Activated T-helper 9 cell treated with anti-CD3 and anti-CD28 coated beads, Interleukin-2, amount 50 U/mL, for 16 hours (primary cell): ENCODE measurements around the gene CST1.
"Not testable (repeated sequence)": the region's sequence is repeated elsewhere in the genome, so short reads cannot be mapped to it uniquely, and the experiment has no call there.

Source experiments
- DNase-seq: peaks from one replicate; pipeline ENCODE4 v3.0.0-alpha.2; 2020; ENCODE audit warnings: low read depth

Gene CST1, protein sequence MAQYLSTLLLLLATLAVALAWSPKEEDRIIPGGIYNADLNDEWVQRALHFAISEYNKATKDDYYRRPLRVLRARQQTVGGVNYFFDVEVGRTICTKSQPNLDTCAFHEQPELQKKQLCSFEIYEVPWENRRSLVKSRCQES

DNA sequence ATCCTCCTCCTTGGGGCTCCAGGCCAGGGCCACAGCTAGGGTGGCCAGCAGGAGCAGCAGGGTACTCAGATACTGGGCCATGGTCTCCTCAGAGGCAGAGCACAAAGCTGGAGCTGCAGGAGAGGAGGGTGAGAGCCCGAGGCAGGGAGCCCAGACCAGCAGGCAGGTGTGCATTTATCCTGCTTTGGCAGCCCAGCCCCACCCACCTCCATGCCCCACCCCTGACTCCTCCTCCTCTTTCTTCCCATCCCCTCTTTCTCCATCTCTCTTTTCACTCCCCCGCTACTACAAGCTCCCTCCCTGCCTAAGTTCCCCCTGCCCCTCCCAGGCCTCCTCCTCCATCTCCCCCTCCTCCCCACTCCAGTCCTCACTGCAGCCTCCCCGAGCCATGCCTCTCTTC lies at the start of gene CST1:
Gene CST1 (minus strand): TSS at position 150 of the 400 bp plus-strand sequence. CDS start 69 bp downstream, at position 81.
- not testable (repeated sequence) for DNase-seq

DNA sequence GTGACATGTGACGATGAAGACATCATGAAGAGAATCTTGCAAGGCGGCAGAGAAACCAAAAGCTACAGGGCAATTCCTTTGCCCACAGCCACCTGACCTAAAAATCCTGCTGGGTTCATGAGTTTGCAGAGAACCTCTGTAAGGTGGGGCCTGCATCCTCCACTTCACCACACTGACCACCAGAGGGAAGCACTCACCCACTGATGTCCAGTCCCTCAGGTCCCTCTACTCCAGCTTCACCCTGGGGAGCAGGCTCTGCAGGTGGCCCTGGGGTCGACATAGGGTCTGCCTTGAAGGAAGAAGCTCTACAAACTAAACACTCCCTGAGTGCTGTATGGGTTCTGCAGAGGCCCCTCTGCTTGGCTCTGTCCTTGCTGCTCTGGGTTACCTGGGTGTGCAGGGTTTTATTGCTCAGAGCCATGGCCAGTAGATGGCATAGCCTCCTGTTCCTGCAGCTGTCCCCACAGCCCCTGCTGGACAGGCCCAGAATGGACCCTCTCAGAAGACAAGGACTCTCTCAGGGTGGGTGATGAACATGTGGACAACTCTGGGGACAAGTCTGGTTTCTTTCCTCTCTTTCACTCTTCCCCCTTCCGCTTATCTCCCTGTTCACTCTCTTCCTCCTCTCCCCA lies 48.6 kb upstream of the CST1 start:
- not testable (repeated sequence) for DNase-seq

- DNase-seq: no peak
Observed at GRCh38 chr20:23795526-23795925, 44.8 kb upstream of the CST1 start.

DNA sequence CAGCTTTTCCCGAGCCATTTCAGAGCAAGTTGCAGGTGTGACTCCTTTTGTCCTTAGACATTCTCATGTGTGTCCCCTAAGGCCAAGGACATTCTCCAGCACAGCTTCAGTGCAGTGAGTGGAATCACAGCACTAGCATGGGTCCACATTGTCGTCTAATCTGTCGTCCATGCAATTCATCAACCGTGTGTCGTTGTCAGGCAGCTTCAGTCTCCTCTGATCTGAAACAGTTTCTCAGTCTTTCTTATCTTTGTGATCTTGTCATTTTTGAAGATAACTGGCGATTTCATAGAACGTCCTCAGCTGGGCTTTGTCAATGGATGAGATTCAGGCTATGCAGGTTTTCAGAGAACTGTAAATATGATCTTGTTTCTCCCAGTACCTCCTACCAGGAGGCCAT lies 44.1 kb upstream of the CST1 start:
- no peak for DNase-seq

DNA sequence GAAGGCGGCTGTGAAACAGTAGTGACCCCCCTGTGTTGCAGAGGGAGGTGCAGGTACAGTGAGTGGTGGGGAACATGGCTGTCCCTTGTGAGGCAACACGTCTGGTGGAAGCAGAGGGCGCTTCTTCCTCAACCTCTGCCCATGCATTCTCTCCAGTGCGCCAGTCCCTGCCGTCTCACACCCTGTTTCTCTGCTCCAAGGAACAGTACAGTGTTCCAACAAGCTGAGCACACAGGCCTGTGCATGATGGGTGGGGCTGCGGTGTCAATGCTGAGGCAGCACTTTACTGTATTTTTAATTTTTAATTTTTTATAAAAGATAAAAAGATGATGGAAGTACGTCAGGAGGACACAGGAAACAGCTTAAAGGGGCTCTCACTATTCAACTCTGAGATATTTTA lies 43.3 kb upstream of the CST1 start:
- no peak for DNase-seq

DNA sequence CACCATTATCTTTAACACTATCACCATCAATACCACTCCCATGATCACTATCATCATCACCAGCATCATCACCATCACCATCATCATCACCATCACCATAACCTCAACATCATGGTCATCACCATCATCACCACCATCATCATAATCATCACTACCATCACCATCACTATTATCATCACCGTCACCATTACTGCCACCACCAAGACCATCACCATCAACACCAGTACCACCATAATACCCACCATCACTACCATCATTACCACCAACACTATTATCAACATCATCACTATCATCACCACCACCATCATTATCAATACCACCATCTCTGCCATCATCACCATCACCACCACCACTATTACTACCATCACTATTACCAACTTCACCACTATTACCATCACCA lies 32.7 kb upstream of the CST1 start:
- DNase-seq: no peak

DNA sequence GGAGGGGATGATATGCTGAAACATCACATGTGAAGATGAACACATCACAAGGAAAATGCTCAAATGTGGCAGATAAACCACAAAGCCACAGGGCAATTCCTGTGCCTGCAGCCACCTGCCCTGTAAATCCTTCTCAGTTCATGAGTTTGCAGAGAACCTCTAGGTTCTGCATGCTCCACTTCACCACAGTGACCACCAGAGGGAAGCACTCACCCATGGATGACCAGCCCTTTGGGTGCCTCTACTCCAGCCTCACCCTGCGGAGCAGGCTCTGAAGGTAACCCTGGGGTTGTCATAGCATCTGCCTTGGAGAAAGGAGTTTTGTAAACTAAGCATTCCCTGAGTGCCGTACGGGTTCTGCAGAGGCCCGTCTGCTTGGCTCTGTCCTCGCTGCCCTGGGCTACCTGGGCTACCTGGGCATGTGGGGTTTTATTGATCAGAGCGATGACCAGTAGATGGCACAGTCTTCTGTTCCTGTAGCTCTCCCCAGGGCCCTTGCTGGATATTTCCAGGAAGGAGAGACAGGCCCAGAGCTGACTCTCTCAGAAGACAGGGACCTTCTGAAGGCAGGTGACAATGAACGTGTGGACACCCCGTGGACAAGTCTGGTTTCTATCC lies 31.7 kb upstream of the CST1 start:
- no peak for DNase-seq

DNA sequence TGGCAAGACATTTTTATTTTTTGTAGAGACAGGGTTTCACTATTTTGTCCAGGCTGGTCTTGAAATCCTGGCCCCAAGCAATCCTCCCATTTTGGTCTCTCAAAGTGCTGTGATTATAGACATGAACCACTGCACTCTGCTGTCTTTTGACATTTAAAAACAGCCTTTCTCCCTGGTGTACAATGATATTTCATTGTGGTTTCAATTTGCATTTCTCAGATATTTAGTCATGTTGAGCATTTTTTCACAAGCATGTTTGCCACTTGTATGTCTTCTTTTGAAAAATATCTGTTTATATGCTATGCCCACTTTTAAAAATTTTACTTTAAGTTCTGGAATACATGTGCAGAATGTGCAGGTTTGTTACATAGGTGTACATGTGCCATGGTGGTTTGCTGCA lies 27.9 kb upstream of the CST1 start:
- DNase-seq: not testable (repeated sequence)

DNA sequence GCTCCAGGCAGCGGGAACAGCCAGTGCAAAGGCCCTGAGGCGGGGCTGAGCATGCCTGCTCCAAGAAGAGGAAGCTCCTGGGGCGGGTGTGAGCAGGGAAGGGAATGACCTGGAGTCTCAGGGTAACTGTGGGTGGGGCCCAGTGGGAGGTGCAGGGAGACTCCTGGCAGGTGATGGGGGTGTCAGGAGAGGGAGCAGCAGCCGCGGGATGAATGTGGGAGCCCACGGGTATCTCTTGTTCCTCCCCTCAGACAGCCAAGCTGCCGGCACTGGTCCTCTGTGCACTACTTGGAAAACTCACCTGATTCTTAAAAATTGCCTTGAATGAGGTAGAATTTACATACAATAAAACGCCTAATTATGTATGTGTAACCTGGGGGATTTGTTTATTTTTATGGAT lies 26.6 kb upstream of the CST1 start:
- DNase-seq: not testable (repeated sequence)

- DNase-seq: no peak
Observed at GRCh38 chr20:23776067-23776771, 25.5 kb upstream of the CST1 start.

GRCh38 chr20:23774081-23774480 lies 23.3 kb upstream of the CST1 start:
- no peak for DNase-seq

DNA sequence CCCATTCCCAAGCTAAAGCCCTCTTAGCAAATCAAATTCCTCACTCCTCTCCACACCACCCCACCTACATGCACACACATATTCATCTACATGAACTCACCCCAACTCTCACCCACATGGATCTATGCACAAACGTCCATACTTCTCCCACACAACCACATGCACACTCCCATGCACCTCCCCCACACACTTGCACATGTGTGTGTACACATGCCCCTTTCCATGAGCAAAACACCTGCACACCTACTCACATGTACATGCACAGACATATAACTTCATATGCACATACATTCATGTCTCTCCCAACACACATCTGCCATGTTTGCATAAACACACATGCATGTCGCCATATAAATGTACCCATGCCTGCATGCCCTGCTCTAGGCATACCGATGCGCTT lies 22.8 kb upstream of the CST1 start:
- no peak for DNase-seq

DNA sequence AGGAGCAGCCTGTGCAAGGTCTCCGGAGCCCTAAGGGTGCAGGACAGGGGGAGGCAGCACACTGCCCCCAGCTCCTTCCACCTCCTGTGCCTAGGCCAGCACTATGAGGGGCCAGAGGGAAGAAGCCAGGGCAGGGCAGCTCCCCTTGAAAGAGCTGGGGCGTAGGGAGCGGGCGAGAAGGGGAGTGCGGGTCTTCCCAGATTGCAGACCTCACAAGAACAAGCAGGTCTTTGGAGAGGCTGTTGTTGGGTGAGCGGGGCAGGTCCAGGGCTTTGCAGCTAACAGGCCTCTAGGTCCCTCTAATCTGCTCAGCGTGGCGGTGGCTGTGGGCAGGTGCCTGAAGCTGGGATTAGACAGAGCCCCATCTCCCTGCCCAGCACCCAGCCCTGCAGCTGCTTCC lies 22.4 kb upstream of the CST1 start:
- DNase-seq: no peak

DNA sequence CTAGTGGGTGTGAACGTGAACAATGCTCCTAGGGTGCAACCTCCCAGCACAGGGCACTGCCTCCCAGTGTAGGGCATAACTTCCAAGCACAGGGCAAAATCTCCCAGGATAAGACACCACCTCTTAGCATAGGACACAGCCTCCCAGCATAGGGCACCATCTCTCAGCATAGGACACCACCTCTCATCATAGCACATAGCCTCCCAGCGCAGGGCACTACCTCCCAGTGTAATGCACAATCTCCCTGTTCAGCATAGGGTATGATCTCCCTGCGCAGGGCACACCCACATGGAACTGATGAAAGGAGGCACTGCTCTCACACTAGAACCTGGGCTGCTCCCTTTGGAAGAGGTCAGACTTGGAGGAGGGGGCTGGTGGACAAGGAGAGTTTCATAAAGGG lies 21.3 kb upstream of the CST1 start:
- DNase-seq: no peak

- DNase-seq: no peak
Observed at GRCh38 chr20:23770384-23770783, 19.6 kb upstream of the CST1 start.

GRCh38 chr20:23768520-23768919 lies 17.8 kb upstream of the CST1 start:
- DNase-seq: not testable (repeated sequence)

DNA sequence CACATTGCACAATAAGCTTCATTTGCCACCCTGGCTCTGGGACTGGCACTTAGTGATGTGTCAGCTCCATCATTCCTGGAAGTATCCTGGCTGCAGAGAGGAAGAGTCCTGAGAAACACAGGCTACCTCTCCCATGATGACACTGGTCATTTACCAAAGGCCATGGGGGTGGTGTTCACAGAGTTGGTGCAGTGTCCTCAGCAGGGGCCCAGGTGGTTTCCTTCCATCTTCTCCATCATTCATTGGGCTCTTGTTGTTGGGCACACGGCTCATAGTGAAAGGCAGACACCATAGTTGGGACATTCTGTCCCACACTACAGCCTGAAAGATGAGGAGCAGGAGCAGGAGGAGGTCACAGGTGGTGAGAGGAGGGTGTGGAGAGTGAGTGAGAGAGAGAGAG lies 15.8 kb upstream of the CST1 start:
- no peak for DNase-seq

GRCh38 chr20:23765578-23765977 lies 14.8 kb upstream of the CST1 start:
- no peak for DNase-seq

- not testable (repeated sequence) for DNase-seq
Observed at GRCh38 chr20:23764630-23765029, 13.9 kb upstream of the CST1 start.

- DNase-seq: no peak
Observed at GRCh38 chr20:23763345-23763744, 12.6 kb upstream of the CST1 start.

GRCh38 chr20:23759306-23759940 lies 8.7 kb upstream of the CST1 start:
- no peak for DNase-seq

- not testable (repeated sequence) for DNase-seq
Observed at GRCh38 chr20:23756792-23757191, 6.1 kb upstream of the CST1 start.
